CD4-positive, alpha-beta T cell (primary cell): ENCODE measurements around the gene SCRT2. TPM values are rescaled to one million over a fixed set of nuclear protein-coding genes. Genes with fewer than 3 reads are reported as not detected.

Source experiments
- ATAC-seq: fragments of 200-7000 bp; cut with Tn5 transposase; one replicate; pipeline ENCODE4 v1.10.0; 2022; ENCODE audit warnings: mild to moderate bottlenecking; ENCODE audit not compliant: poor library complexity
- CTCF ChIA-PET: fragments of 350-600 bp; sonication (Branson Sonifier 250); formaldehyde crosslinking; loops from one replicate; lab custom pipeline; 2021; ENCODE audit warnings: antibody characterized with exemption, inconsistent platforms; lab: Charles Lee
- POLR2A ChIA-PET: fragments of 350-600 bp; sonication (Branson Sonifier 250); formaldehyde crosslinking; loops from one replicate; lab custom pipeline; 2021; ENCODE audit warnings: antibody characterized with exemption, inconsistent platforms; lab: Charles Lee
- DNase-seq, 14 experiments: peaks; one replicate each; pipeline ENCODE4 v3.0.0-alpha.2; 2013 to 2020; ENCODE audit warnings: mixed read lengths in 2 of 14
- H3K27ac ChIP-seq, 2 donors: one replicate each; pipeline versions ENCODE4 v1.5.1 to v1.7.0; 2013; ENCODE audit warnings: low read length in 2 of 2, low read depth in 1 of 2, mild to moderate bottlenecking in 1 of 2
- H3K27me3 ChIP-seq, 2 experiments: 1 replicate in 1 of 2; 2 replicates in 1 of 2; pipeline versions ENCODE4 v1.6.1 to v1.7.0; 2013; ENCODE audit warnings: low read length in 2 of 2, control low read depth in 1 of 2, mild to moderate bottlenecking in 1 of 2, moderate library complexity in 1 of 2; ENCODE audit not compliant: insufficient read depth in 2 of 2, control insufficient read depth in 1 of 2
- H3K36me3 ChIP-seq: one replicate; pipeline ENCODE4 v1.6.1; 2013; ENCODE audit warnings: low read length, control low read depth; ENCODE audit not compliant: insufficient read depth
- H3K4me1 ChIP-seq: one replicate; pipeline ENCODE4 v1.6.1; 2013; ENCODE audit warnings: low read length, control low read depth; ENCODE audit not compliant: insufficient read depth
- H3K4me3 ChIP-seq: one replicate; pipeline ENCODE4 v1.5.1; 2013; ENCODE audit warnings: mild to moderate bottlenecking, low read length, moderate library complexity
- H3K9me3 ChIP-seq, 2 experiments: 1 replicate in 1 of 2; 2 replicates in 1 of 2; pipeline versions ENCODE4 v1.6.1 to v1.7.0; 2013; ENCODE audit warnings: low read length in 2 of 2, mild to moderate bottlenecking in 2 of 2, control low read depth in 1 of 2, moderate library complexity in 1 of 2; ENCODE audit not compliant: control insufficient read depth in 1 of 2, insufficient read depth in 1 of 2
- H3K27ac Mint-ChIP-seq: one replicate; pipeline ENCODE4 v1.8.0; 2020; ENCODE audit warnings: mixed read lengths
- H3K27me3 Mint-ChIP-seq: one replicate; pipeline ENCODE4 v1.8.0; 2021; ENCODE audit warnings: mixed read lengths
- H3K36me3 Mint-ChIP-seq: one replicate; pipeline ENCODE4 v1.8.0; 2021; ENCODE audit warnings: low read depth, mixed read lengths
- H3K4me1 Mint-ChIP-seq: one replicate; pipeline ENCODE4 v1.8.0; 2021; ENCODE audit warnings: low read depth, mixed read lengths
- H3K4me3 Mint-ChIP-seq: one replicate; pipeline ENCODE4 v1.8.0; 2020; ENCODE audit warnings: mild to moderate bottlenecking, mixed read lengths
- H3K9me3 Mint-ChIP-seq: one replicate; pipeline ENCODE4 v1.8.0; 2020; ENCODE audit warnings: mixed read lengths
- CTCF ChIP-seq: fragments of 200-600 bp; IDR thresholded peaks from one replicate; pipeline ENCODE4 v1.8.0; 2022; ENCODE audit warnings: antibody characterized with exemption, mild to moderate bottlenecking
- intact Hi-C, 2 experiments: fragments of 100-400 bp; cut with DNase I in 1 of 2; cut with micrococcal nuclease in 1 of 2; formaldehyde crosslinking; loops; one replicate each; pipeline versions ENCODE4 v1.15.1 to v1.9.0; 2023 to 2025; cut with DNase I, micrococcal nuclease
- total RNA-seq, 174 experiments: library from RNA in 2 of 174; stranded (reverse) in 2 of 174; gene quantifications; one replicate each; pipeline ENCODE4 v1.2.3 and lab custom pipeline; 2021 to 2026

SCRT2 gene
- total RNA-seq, 2 experiments from 2014 or later = not detected

DNA sequence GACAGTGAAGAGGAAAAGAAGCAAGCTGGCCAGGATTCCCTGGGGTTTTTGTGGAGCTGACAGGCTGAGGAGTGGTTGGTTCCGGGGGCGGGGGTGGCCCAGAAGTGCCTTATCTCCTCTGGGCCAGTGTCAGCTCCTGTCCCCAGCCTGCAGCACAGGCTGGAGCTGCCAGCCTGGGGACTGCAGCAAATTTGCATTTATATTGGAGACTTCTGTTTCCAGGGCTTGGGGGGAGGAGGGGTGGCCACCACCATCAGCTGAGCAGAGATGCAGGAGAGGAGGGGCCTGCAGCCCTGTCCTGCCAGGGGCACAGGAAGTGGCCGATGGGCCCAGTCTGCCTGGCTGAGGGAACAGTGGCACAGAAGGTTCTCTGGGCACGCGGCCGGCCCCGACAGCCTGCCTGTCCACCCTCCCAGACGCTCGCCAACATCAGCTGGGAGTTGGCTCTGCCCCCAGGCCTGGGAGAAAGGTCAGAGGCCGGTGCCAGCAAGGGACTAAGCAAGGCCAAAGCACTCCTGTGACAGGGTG, 24.3 kb upstream of the SCRT2 start:
- ChIA-PET POLR2A (no interaction called here), CTCF (no interaction called here)
- peaks cover 0 to 2% of the 10 kb centered on the region in 2 experiments for H3K27me3 ChIP-seq
- no peaks in the 10 kb centered on the region for H3K4me1 ChIP-seq
- ATAC-seq (no peak), DNase-seq (no peak)
- no peak overlapping the region for H3K4me3 Mint-ChIP-seq
- H3K4me1 Mint-ChIP-seq = no peaks in the 10 kb centered on the region
- no peaks in the 10 kb centered on the region for H3K36me3 ChIP-seq
- H3K9me3 Mint-ChIP-seq = no peaks in the 10 kb centered on the region
- intact Hi-C loops = no loop called here
- H3K4me3 ChIP-seq = no peak overlapping the region
- H3K9me3 ChIP-seq = peaks cover 0 to 5% of the 10 kb centered on the region in 2 experiments
- H3K27me3 Mint-ChIP-seq = peaks cover 18% of the 10 kb centered on the region
- no peak overlapping the region for H3K27ac Mint-ChIP-seq
- no peak overlapping the region for H3K27ac ChIP-seq
- H3K36me3 Mint-ChIP-seq = no peaks in the 10 kb centered on the region
- no peak for TF ChIP-seq CTCF

DNA sequence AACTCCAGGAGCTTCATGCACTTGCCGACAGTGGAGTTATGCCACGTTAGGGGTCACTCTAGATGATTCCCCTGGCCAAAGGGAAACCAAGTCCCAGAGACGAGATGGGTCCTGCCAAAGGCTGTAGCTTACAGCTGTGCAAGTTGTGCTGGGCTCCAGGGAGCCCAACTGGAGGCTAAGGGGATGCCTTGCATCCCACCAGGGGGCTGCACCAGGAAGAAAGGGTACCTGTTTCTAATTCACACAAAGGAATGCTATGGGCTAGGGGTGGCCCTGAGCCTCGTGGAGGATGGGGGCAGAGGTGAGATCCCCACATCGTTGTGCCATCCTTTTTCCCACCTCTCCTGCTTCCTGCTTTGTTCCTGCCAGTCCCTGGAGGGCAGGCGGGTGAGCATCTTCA, 23.7 kb upstream of the SCRT2 start:
- CTCF ChIA-PET = no interaction called here
- no peak for TF ChIP-seq CTCF
- no peaks in the 10 kb centered on the region for H3K4me1 Mint-ChIP-seq
- Histone ChIP-seq H3K4me3 (no peak overlapping the region), H3K4me1 (no peaks in the 10 kb centered on the region), H3K36me3 (no peaks in the 10 kb centered on the region), H3K27me3 (peaks cover 0 to 2% of the 10 kb centered on the region in 2 experiments), H3K9me3 (peaks cover 0 to 5% of the 10 kb centered on the region in 2 experiments), H3K27ac (no peak overlapping the region)
- H3K9me3 Mint-ChIP-seq = no peaks in the 10 kb centered on the region
- ATAC-seq (no peak), DNase-seq (no peak)
- no peak overlapping the region for H3K4me3 Mint-ChIP-seq
- H3K27ac Mint-ChIP-seq = no peak overlapping the region
- H3K27me3 Mint-ChIP-seq = peaks cover 19% of the 10 kb centered on the region
- intact Hi-C loops = no loop called here
- POLR2A ChIA-PET = no interaction called here
- no peaks in the 10 kb centered on the region for H3K36me3 Mint-ChIP-seq

- intact Hi-C loops = no loop called here
- no peak for DNase-seq
- no peaks in the 10 kb centered on the region for H3K4me1 ChIP-seq
- H3K27ac Mint-ChIP-seq = no peak overlapping the region
- no peak for ATAC-seq
- H3K36me3 ChIP-seq = no peaks in the 10 kb centered on the region
- peaks cover 0 to 5% of the 10 kb centered on the region in 2 experiments for H3K9me3 ChIP-seq
- H3K27ac ChIP-seq = no peak overlapping the region
- H3K4me3 Mint-ChIP-seq = no peak overlapping the region
- peaks cover 24% of the 10 kb centered on the region for H3K27me3 Mint-ChIP-seq
- ChIA-PET CTCF (interaction anchor here (0.5 kb wide), 1 partner anchor 177 kb away, joined by 3 read pairs; no protein-coding TSS in a partner anchor), POLR2A (no interaction called here)
- no peak for TF ChIP-seq CTCF
- peaks cover 0 to 2% of the 10 kb centered on the region in 2 experiments for H3K27me3 ChIP-seq
- no peaks in the 10 kb centered on the region for H3K9me3 Mint-ChIP-seq
- no peak overlapping the region for H3K4me3 ChIP-seq
- no peaks in the 10 kb centered on the region for H3K36me3 Mint-ChIP-seq
- H3K4me1 Mint-ChIP-seq = no peaks in the 10 kb centered on the region
Observed at GRCh38 chr20:698276-698675, 22.7 kb upstream of the SCRT2 start.
